Measurements from ENCODE around the gene SPEF2.

DNA sequence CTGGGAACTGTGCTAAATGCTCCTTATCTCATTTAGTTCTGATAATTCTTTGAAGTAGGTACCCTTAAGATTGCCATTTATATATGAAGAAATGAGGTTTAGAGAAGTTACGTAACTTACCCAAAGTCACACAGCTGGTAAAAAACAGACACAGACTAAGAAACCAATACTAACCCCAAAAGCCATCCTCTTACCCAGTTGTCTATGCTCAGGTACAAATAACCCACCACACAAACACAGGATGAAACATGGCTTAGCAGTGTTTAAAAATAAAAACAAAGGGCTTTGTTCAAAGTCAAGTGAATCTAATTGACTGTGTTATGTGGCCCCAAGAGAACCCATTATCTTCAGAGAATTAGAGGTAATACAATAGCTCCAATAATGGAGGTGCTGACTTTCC lies 202.0 kb downstream of the SPEF2 start:
- TF ChIP-seq CTCF (conservative IDR thresholded peaks at IDR 0.05), result no peak
- no peak for TF ChIP-seq EZH2 (IDR thresholded peaks at IDR 0.05; ENCODE audit: low read depth)
